OCI-LY3 (cell line): ENCODE measurements around the gene DNAJC22.

Experiments
- H2AFZ ChIP-seq: fragments of 200-600, 300-600 bp; shearing (Covaris generic); 2 replicates; pipeline ENCODE4 v1.6.0; 2014; ENCODE audit warnings: antibody characterized with exemption, low read depth, low read length
- H3K27ac ChIP-seq: fragments of 200-600, 300-600 bp; sonication (generic); 2 replicates; pipeline ENCODE4 v1.5.1; 2014; ENCODE audit warnings: mild to moderate bottlenecking, low read length, moderate library complexity, mixed read lengths
- H3K27me3 ChIP-seq: fragments of 200-600, 300-600 bp; sonication (generic); 2 replicates; pipeline ENCODE4 v1.6.1; 2014; ENCODE audit warnings: low read depth, low read length, mixed read lengths
- H3K36me3 ChIP-seq: fragments of 200-600, 300-600 bp; sonication (generic); replicated peaks from 2 replicates; pipeline ENCODE3; 2014; ENCODE audit warnings: low read depth, low read length, mixed read lengths
- H3K4me1 ChIP-seq: fragments of 300-600, 200-600 bp; sonication (generic); 2 replicates; pipeline ENCODE4 v1.6.1; 2014; ENCODE audit warnings: low read length, mixed read lengths
- H3K4me2 ChIP-seq: fragments of 200-600, 300-600 bp; sonication (generic); 2 replicates; pipeline ENCODE4 v1.6.1; 2014; ENCODE audit warnings: low read length, mixed read lengths
- H3K4me3 ChIP-seq: fragments of 300-600, 200-600 bp; sonication (generic); 2 replicates; pipeline ENCODE4 v1.5.1; 2014; ENCODE audit warnings: antibody characterized with exemption, mild to moderate bottlenecking, low read length, moderate library complexity
- H3K79me2 ChIP-seq: fragments of 300-600, 200-600 bp; shearing (Covaris generic); 2 replicates; pipeline ENCODE4 v1.6.1; 2014; ENCODE audit warnings: mild to moderate bottlenecking, low read length, mixed read lengths
- H3K9ac ChIP-seq: fragments of 300-600, 200-600 bp; shearing (Covaris generic); 2 replicates; pipeline ENCODE4 v1.6.0; 2014; ENCODE audit warnings: mild to moderate bottlenecking, low read length, moderate library complexity
- H3K9me3 ChIP-seq: fragments of 200-600, 300-600 bp; shearing (Covaris generic); 2 replicates; pipeline ENCODE4 v1.6.1; 2014; ENCODE audit warnings: low read length, mixed read lengths; ENCODE audit not compliant: insufficient read depth
- H4K20me1 ChIP-seq: fragments of 200-600, 300-600 bp; sonication (generic); 2 replicates; pipeline ENCODE4 v1.6.1; 2016; ENCODE audit warnings: low read length, mixed read lengths; ENCODE audit not compliant: insufficient read depth
- CTCF ChIP-seq: fragments of 200-600, 300-600 bp; sonication (generic); IDR thresholded peaks from 2 replicates; pipeline ENCODE4 v1.5.1; 2014; ENCODE audit warnings: antibody characterized with exemption, low read length, low read depth
- EZH2phosphoT487 ChIP-seq: fragments of 200-600 bp; shearing (Covaris generic); IDR thresholded peaks from 2 replicates; pipeline ENCODE4 v1.6.1; 2018; ENCODE audit warnings: antibody characterized with exemption, mixed run types, low read depth

Gene DNAJC22

DNA sequence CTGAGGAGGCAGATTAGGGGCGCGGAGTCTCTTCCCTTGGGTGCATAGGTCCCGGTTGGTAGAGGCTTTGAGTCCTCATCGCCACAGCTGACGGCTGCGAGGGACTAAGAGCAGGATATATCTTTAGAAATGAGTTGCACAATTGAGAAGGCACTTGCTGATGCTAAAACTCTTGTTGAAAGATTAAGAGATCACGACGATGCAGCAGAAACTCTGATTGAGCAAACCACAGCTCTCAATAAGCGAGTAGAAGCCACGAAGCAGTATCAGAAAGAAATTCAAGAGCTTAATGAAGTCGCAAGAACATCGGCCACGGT, 42.7 kb downstream of the DNAJC22 start:
- Histone ChIP-seq H3K79me2 (peaks cover 9% of the 10 kb centered on the region; the same call in 1 of the 2 replicates), H2AFZ (no peak overlapping the region), H3K36me3 (peaks cover 2% of the 10 kb centered on the region), H3K9me3 (no peaks in the 10 kb centered on the region), H3K4me2 (no peak overlapping the region), H3K9ac (no peak overlapping the region), H3K4me3 (no peak overlapping the region), H4K20me1 (no peaks in the 10 kb centered on the region), H3K27ac (no peak overlapping the region), H3K4me1 (no peaks in the 10 kb centered on the region), H3K27me3 (no peaks in the 10 kb centered on the region)
- TF ChIP-seq EZH2phosphoT487 (no peak), CTCF (no peak)

GRCh38 chr12:49397000-49397399, 50.3 kb downstream of the DNAJC22 start:
- Histone ChIP-seq H4K20me1 (0 out of 2 replicates have a peak, but pooled peaks cover 1% of the 10 kb centered on the region), H3K4me3 (no peak overlapping the region), H3K9me3 (no peaks in the 10 kb centered on the region), H3K79me2 (peaks cover 7% of the 10 kb centered on the region; the same call in 1 of the 2 replicates), H3K4me2 (no peak overlapping the region), H3K27ac (no peak overlapping the region), H3K27me3 (no peaks in the 10 kb centered on the region), H3K9ac (no peak overlapping the region), H2AFZ (no peak overlapping the region), H3K4me1 (no peaks in the 10 kb centered on the region), H3K36me3 (no peaks in the 10 kb centered on the region)
- no peak for TF ChIP-seq EZH2phosphoT487
- no peak for TF ChIP-seq CTCF

DNA sequence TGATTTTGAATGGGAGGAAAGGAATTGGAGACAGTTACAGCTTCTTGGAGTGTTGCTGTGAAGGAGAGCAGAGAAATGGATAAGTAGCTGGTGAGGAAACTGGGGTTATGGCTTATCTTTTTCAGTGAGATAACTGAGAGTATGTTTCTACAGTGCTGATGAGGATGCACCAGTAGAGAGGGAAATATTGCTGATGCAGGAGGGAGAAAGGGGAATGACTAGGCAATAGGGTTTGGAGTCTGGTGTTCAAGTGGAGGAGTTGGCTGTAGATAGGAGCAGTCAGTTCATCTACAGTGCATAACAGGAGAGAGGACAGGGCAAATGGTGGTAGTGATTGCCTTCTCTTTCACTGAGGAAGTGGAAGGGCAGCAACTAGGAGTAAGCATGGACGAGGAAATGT, 53.6 kb downstream of the DNAJC22 start:
- Histone ChIP-seq H4K20me1 (0 out of 2 replicates have a peak, but pooled peaks cover 5% of the 10 kb centered on the region), H3K4me2 (no peak overlapping the region)

More for the DNA sequence above, 53.6 kb downstream of the DNAJC22 start:
- Histone ChIP-seq H3K79me2 (peaks cover 12% of the 10 kb centered on the region; the same call in 1 of the 2 replicates), H3K27me3 (no peaks in the 10 kb centered on the region), H3K4me3 (no peak overlapping the region), H3K27ac (no peak overlapping the region), H3K4me1 (no peaks in the 10 kb centered on the region), H3K36me3 (no peaks in the 10 kb centered on the region), H3K9me3 (no peaks in the 10 kb centered on the region), H3K9ac (no peak overlapping the region), H2AFZ (no peak overlapping the region)
- TF ChIP-seq CTCF = no peak
- no peak for TF ChIP-seq EZH2phosphoT487
